GM19467 (cell line): ENCODE results near the gene GPS1.

Experiments used
- ATAC-seq: cut with Tn5 transposase; IDR thresholded peaks from one replicate; pipeline ENCODE4 v1.9.1; 2021; ENCODE audit warnings: mild to moderate bottlenecking, moderate library complexity; ENCODE audit not compliant: unreplicated experiment

Gene GPS1

DNA sequence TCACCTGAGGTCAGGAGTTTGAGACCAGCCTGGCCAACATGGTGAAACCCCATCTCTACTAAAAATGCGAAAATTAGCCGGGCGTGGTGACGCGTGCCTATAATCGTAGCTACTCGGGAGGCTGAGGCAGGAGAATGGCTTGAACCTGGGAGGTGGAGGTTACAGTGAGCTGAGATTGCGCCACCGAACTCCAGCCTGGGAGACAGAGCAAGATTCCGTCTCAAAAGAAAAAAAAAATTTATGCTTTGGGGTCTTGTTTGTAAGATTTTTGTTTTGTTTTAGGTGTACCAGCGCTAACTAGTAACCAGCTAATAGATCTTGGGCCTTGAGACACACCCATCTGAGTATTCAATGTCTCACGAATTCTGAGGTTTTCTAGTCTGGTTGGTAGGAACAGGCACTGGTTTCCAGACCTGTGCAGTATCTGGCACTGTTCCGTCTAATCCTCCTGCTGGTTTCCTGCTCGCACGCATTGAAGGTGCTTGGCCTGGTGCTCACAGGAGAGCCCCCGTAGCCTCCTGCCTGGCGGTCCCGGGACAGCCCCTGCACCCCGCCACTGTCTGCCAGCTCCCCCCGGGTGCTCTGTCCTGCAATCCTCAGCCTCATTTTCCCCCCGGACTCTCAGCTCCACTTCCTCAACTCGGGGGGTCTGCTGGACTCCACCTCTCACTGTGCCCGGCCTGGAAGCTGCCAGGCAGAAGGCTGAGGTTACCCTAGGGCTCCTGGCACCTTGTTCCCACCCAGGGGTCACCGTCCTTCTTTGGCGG lies 24.5 kb downstream of the GPS1 start:
- ATAC-seq: no peak

DNA sequence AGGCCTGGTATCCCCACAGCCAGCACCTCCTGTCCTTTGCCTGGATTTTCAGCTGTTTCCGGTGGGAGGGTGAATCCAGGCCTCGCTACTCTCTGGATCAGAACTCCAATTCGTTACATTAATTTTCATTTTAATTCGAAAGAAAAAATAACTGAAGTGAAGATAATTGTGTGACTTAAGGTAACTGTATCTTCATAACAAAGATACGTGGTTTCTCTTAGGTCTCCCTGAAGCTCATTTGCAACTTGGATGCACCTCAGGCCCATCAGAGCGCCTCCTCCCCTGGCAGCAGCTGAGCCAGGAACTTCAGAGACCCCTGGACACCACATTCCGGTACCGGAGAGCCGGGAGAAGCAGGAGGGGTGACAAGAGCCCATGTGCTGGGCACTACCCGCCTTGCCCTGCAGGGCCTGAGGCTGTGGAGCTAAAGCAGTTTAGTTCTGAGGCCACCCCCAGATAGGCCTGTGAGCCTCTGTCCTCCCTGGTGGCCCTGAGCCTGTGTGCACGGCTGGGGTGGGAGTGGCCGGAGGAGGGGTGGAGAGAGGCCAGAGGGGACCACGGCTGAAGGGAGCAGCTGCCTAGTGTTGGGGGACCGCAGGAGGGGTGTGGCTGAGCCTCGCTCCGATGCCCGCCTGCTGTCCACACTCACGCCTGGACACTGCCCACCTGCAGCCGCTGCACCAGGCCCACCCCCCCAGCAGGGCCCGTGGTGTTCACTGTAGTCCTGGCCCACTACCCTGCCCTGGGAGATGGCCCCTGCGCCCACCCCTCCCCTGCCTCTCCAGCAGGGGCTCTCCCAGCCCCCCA lies 25.3 kb downstream of the GPS1 start:
- no peak for ATAC-seq

DNA sequence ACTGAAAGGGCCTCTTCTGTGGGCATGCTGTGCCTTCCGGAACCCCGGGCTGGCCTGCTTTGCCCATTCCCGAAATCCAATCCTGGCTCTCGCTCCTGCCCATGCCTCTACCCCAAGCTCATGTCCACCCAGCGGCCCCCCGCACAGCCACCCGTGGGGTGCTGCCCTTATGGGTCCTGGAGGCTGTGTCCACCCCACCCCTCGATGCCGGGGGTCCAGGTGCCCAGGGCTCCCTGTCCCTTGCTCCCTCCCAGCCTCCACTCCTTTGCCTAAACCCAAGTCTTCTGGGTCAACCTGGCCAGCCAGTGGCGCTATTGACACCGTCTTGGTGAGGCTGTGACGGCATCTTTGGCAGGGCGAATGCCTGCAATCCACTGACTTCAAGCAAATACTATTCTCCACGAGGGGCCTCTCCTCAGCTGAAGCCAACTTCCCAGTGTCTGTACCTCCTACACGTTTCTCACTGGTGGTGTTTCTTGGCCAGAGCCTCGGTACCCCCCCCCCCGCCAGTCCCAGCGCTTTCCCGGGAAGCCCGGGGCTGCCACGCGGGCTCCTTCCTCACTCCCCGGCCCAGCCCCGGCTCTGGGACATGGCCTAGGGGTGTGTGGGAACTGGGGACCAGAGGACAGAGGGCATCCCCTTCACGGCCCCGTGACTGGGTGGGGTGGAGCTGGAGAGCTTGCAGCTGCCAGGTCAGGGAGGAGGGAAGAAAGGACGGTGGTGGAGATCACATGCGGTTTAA lies 26.1 kb downstream of the GPS1 start:
- ATAC-seq: no peak

DNA sequence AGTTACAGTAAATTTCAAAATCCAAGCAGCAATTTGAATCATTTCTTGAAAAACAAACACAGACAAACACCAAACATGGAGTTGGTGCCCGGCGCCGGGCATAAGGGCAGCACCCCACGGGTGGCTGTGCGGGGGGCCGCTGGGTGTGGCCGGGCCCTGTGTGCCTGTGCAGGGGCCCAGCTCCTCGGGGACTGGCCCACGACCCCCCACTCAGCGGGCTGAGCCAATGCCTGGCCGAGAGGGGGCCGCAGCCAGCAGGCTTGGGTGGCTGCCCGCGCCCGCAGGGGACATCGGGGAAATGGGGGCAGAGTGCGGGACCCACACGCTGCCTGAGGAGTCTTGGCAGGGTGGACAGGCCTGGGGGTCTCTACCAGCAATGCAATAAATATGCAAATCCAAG lies 26.7 kb downstream of the GPS1 start:
- ATAC-seq: no peak

DNA sequence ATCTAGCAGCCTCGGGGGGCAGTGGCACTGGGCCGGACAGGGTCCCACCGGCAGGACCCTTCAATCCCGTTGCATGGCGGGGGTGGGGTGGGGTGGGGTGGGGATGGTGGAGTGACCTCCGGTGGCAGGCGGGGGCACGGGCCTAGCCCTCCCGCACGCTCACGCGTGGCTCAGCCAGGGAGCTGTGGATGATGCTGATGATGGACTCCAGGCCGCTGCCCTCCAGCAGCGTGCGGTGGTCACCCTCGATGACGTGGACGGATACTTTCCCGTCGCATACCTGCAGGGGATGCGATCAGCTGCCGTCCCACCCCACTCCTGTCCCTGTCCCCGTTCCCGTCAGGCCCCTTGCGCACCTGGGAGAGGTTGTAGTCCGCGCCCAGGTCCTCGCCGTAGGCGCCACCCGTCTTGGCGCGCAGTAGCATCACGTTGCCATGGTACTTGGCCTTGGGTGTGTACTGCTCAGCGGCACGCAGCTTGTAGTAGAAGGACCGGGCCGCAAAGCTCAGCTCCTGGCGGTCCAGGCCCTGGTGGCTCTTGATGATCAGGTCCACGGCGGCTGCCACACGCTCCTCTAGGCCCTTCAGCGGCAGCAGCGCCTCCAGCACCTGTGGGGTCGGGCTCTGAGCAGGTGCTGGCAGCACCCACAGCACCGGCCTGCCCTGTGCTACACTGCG lies 27.4 kb downstream of the GPS1 start:
- ATAC-seq: no peak

DNA sequence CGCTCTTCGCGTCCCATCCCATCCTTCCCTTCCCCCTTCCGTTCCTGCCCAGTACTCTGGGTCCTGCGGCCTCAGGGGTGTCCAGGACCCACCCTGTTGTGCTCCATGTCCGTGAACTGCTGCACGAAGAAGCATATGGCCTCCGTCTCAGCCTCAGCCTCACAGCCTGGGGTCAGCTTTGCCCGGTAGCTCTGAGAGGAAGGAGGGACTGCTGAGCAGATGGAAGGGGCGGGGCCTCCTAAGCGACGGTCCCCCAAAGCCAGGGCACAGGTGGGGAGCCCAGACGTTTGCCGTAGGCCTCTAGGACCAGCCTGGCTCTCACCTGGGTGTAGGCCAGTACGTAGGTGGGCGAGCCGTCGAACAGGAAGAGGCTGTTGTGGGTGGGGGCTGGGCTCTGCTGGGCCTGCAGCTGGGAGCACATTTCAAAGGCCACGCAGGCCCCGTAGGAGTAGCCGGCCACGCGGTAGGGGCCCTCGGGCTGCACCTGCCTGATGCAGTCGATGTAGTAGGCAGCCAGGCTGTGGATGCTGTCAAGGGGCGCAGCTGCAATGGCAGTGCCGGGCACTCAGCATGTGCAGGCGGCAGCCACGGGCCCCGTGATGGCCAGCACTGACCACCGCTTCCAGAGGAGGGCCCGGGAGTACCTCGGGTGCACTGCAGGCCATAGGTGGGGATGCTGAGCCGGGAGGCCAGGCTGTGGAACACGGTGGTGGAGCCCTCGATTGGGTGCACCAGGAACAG lies 28.5 kb downstream of the GPS1 start:
- no peak for ATAC-seq

DNA sequence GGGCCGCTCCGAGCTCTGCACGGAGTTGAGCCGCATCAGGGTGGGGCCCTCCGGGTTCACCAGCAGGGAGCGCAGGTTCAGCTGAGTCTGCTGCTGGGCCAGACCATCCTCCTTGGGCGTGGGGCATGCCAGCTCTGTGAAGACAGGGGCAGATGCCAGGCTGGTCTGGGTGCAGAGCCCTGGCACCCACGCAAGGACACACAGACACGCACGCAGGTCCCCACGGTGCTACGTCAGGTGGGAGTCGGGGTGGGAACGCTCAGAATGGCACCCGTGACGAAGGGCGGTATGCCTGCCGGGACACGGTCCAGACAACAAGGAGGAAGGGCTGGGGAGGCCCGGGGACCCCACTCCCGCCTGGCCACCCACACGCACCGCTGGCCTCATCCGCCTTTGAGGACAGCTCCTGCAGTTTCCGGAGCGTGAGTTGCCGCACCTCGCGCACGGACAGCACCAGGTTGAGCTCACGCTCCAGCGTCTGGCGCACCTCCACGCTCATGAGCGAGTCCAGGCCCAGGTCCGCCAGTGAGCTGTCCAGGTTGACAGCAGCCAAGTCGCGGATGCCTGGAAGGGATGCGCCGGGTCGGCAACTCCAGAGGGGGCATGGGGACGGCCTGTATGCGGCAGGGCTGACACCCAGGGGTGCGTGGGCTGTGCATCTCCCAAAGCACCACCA lies 29.2 kb downstream of the GPS1 start:
- no peak for ATAC-seq

DNA sequence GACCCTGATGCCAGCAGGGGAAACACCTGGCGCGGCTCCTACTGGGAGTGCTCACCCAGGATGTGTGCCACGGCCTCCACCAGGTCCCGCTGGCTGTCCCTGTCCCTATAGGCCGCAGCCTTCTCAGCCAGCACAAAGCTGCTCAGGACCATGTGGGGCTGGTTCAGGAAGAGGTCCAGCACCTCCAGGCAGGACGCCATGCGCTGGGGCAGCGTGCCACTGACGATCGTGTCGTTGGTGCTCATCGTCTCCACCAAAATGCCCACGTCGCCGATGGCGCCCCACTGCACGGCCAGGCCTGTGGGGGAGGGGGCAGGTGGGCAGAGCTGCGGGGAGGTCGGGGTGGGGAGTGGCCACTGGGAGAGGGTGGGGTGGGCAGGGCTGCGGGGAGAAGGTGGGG lies 29.8 kb downstream of the GPS1 start:
- ATAC-seq: no peak

DNA sequence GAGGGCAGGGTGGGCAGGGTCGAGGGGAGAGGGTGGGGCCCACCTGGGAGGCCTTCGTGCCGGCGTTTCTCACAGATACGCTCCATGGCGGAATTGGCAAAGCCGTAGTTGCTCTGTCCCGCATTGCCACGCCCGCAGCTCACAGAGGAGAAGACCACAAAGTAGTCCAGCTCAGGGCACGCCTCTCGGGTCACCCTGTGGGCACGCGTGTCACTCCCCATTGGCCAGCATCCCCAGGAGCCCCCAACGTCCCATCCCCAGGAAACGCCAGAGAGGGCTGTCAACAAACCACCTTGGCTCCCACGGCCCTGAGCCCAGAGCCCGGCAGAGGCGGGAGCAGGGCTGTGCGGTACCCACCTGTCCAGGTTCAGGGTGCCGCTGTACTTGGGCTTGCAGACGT lies 30.3 kb downstream of the GPS1 start:
- ATAC-seq: no peak

DNA sequence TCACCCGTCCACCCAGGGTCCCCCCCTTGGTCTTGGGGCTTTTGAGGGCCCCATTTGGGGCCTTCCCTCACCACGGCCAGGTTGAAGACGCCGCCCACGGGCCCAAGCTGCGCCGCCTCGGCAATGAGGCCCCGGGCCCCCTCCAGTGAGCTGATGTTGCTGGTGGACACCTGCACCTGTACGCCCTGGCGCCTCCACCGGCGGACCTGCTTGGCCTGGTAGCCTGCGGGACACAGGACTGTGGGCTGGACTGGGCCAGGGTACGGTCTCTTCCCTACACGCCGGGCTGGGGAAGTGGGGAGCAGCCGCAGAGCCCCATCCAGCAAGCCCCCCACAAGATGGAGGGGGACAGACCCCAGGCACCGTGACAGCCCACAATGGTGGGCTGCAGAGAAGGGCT lies 30.8 kb downstream of the GPS1 start:
- no peak for ATAC-seq

DNA sequence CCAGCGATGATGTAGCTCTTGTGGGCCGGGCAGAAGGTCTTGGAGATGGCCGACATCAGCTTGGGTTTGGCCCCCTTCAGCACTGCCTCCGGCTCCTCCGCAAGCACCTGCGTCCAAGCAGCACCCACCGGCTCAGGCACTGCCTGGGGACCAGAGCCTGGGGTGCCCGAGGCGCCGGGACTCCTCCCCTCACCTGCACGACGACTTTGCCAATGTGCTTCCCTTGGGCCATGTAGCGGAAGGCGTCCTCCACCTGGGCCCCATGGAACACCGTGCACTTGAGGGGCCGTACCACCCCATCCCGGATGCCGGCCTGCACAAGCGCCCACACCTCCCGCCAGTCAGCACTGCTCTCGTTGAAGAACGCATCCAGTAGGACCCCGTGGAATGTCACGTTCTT lies 31.3 kb downstream of the GPS1 start:
- ATAC-seq: no peak

DNA sequence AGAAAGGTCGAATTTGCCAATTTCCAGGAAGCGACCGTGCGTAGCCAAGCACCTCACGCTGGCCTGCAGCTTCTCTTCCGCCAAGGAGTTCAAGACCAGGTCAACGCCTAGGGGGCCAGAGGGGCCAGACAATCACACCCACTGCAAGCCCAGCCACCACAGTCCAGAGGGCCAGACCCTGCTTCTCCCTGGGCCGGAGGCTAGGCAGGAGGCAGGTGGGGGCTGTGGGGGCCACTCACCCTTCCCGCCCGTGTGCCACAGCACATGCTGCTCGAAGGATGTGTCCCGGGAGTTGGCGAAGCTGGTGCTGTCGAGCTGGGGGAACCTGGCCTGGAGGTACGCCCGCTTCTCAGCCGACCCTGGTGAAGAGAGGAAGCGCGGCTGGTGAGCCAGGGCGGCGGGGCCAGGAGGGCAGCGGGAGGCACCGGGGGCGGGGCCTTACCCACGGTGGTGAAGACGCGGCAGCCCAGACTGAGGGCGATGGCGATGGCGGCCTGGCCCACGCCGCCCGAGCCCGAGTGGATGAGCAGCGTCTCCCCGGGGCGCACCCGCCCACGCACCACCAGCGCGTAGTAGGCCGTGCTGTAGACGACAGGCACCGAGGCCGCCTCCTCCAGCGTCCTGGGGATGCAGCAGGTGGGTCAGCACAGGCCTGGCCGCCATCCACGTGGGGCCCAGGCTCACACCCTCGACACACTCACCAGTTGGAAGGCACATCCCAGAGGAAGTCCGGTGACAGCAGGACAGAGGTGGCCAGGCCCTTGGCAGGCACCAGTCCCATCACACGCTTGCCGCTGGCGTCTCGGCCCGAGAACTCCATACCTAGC lies 32.0 kb downstream of the GPS1 start:
- no peak for ATAC-seq

DNA sequence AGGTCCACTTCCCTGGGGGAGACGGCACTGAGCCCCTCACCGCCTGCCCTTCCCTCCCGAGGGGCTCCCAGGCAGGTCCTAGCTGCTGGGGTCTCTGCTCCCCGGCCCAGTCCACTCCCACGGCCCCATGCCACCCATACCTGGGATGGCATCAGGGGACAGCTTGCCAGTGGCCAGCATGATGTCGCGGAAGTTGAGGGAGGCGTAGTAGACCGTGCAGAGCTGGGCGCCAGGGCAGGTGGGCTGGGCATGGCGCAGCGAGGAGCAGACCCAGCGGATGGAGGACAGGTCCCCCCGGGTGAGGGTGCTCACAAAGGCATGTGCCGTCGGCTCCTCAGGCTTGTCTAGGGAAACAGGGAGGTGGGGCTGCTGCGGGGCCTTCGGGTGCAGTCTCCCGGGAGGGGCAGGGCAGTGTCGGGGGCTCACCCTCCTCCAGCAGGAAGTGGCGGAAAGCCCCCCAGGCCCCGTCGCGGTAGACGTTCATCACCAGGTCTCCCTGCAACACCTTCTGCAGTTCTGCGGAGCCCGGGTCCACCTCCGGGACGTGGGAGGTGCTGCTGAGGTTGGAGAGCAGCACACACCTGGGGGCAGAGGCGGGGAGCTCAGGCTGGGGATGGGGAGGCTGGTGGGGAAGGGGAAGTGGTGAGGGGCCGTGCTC lies 32.8 kb downstream of the GPS1 start:
- no peak for ATAC-seq

DNA sequence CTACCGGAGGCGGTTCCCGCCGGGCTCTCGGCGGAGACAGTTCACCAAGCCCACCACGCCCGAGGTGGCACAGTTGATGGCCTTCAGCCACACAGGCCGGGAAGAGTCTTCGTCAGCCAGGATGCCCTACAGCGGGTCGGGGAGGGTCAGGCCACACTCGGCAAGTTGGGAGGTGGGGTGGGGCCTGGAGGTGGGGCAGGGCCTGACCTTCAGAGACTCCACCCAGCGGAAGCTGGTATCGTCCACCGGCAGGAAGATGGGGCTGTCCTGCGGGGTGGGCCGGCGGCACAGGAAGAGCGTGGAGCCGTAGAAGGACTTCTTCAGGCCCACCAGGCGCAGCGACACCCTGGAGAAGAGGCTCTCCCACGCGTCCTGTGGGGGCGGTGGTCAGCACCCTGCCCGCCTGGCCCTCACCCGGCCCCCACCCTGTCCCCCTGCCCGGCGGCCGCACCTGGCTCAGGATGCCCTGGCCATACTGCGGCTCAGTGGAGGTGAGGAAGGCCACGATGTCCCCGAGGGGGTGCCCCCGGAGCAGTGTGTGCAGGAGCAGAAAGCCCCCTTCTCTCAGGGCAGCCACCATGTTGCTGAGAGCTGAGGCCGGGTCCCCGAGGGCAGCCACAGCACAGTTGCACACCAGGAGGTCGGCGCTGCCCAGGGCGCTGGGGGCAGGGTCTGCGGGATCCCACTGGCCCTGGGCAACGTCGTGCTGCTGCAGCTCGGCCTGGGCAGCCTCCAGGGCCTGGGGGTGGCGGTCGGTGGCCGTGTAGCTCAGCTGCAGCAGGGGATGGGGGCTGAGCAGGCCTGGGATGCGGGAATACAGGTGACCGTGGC lies 33.5 kb downstream of the GPS1 start:
- no peak for ATAC-seq

DNA sequence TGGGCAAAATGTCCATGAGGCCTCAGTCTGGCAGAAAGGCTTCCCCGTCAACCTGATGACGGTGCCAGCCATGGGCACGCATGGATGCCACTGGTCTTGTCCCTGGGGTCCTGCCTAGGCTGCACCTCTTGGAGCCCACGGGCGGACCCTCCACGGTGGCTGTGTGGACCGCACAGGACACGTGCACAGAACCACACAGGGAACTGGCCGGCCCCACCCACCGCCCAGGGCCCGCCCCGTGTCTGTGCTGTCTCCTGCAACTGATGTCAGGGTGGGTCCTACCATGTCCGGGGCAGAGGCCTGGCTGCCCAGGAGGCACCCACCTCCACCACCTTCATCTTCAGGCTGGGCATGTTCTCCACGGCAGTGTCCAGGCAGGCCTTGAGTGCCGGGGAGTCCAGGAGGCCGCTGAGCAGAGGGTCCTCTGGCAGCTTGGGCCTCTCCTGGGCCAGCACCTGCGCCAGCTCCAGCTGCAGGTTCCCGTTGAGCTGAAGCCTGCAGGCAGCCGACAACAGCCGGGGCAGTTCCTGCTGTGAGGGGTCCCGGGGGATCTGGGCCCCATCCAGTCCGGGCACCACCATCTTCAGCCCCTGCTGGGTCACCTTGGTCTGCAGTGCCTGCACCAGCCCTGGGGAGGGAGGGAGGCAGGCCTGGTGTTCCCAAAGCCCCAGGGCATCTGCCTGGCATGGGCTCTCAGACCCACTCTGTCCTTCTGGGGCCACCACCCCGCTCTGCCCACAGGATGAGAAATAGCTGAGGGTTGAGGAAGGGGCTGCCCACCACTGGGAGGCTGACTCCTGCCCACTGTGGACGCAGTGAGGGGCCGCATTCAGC lies 34.5 kb downstream of the GPS1 start:
- ATAC-seq: no peak

DNA sequence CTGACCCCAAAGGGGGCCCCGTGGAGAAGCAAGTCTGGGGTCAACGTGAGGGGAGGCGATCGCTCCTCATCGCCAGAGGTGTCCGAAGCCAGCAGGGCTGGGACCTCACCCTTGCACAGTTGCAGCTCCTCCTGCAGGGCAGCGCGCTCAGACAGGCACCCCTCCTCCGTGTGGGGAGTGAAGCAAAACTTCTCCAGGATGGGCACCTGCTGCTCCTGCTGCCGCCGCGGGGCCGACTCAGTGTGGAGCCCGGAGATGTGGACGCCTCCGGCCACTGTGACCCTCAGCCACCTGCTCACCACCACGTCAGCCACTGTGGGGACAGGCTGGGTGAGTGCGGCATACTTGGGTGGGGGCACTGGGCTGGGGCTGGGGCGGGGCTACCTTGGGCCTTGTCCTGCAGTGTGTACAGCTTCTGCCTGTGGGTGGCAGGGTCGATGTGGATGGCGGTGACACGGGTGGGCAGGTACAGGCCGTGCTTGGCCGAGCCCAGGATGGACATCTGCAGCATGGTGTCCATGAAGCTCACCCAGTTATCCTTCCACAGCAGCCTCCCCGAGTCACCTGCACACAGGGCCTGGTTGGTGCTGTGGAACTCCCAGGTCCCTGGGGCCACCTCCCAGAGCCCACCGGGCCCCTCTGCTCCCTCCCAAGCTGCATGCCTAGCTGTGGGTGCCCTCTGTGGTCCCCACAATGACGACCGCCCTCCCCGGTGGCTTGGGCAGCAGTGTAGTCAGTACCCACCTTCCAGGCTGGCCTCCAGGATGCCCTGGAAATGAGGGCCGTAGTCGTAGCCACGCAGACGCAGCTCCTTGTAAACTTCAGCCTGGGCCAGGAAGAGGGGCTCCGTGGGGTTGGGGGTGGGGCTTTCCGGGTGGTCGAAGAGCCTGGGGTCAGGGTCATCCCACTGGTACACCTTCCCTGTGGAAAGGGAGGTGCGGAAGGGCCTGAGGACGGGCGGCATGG lies 35.5 kb downstream of the GPS1 start:
- ATAC-seq: no peak
